Mammary epithelial cell (primary cell): ENCODE results near the gene SYTL2.

Source experiments
- CTCF ChIP-seq, 2 donors: IDR thresholded peaks in 1 of 2; conservative IDR thresholded peaks in 1 of 2; 2 replicates each; pipeline ENCODE4 v1.5.1; 2011 to 2012; ENCODE audit warnings: inconsistent platforms in 2 of 2, low read length in 2 of 2, mild to moderate bottlenecking in 2 of 2, control low read depth in 1 of 2, low read depth in 1 of 2; ENCODE audit not compliant: insufficient read depth in 1 of 2; ENCODE audit errors: extremely low read depth in 1 of 2
- EZH2 ChIP-seq: IDR thresholded peaks from 2 replicates; pipeline ENCODE4 v1.6.1; 2012; ENCODE audit warnings: low read length, inconsistent platforms, borderline replicate concordance

GRCh38 chr11:85791409-85791990, 19.4 kb downstream of the SYTL2 start:
- no peak for TF ChIP-seq CTCF (conservative IDR thresholded peaks at IDR 0.05 in 1 of 2, IDR thresholded peaks at IDR 0.05 in 1 of 2; ENCODE audit: extremely low read depth in 1 of 2, insufficient read depth in 1 of 2, low read depth in 1 of 2, low read length in 2 of 2)
- no peak for TF ChIP-seq EZH2
